ENCODE measurements around the gene NAT14.

- TF ChIP-seq EZH2phosphoT487 (IDR thresholded peaks at IDR 0.05; ENCODE audit: borderline replicate concordance, low read length) (no peak), EZH2 (IDR thresholded peaks at IDR 0.05; ENCODE audit: low read length, unreplicated experiment) (peak; percentile 73)
Observed at GRCh38 chr19:55441692-55442321, 43.2 kb upstream of the NAT14 start.

Data from PC-3 (cell line).